HFF-Myc (cell line): ENCODE measurements around the gene HECW1.
"Not testable (repeated sequence)": the region's sequence is repeated elsewhere in the genome, so short reads cannot be mapped to it uniquely, and the experiment has no call there.

Source experiments
- DNase-seq: peaks from one replicate; pipeline ENCODE4 v3.0.0-alpha.2; 2011; ENCODE audit warnings: low read depth; ENCODE audit errors: extremely low read depth
- H3K4me3 ChIP-seq: replicated peaks from 2 replicates; pipeline ENCODE4 v1.5.1; 2011; ENCODE audit warnings: low read depth, mild to moderate bottlenecking, control low read depth, low read length
- TF ChIP-seq, protein P1 (sequence below): IDR thresholded peaks from 2 replicates; pipeline ENCODE4 v1.5.1; 2012; ENCODE audit warnings: mild to moderate bottlenecking, low read depth, low read length, control low read depth; ENCODE audit errors: missing control alignments

HECW1 gene

DNA sequence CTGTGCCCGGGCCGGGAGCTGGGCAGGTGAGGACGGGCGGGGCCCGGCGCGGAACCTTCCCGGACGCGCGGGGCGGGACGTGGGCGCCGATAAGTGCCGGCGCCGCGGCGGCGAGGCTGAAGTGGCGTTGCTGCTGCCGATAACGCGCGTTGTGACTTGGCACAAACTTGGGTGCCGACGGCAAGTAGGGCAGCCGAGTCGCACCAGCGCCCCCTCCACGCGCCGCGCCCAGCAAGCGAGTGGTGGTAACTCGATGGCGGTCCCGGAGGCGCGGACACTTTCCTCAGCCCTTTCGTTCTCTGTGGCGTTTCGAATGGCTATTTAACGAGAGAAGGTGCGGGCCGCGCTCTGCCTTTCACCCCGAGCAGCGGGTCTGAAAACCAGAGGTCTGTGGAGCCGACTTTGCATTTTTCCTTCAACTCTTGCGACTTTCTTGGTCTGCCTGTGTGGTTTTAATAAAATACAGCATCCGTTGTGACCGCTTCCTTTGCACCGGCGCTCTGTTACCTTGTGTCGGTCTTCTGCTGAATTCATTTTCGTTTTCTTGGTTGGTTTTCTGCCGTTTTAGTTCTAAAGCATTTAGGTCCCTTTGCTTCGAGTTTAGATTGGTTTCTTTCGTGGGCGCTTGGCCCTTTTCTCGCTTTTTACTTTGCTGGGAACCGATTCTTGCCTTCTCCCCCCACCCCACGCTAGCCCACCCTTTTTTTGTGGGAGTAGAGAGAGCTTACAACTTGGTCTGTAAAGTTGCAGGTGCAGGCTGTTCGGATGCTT, 471.2 kb downstream of the HECW1 start:
- TF ChIP-seq, protein P1, sequence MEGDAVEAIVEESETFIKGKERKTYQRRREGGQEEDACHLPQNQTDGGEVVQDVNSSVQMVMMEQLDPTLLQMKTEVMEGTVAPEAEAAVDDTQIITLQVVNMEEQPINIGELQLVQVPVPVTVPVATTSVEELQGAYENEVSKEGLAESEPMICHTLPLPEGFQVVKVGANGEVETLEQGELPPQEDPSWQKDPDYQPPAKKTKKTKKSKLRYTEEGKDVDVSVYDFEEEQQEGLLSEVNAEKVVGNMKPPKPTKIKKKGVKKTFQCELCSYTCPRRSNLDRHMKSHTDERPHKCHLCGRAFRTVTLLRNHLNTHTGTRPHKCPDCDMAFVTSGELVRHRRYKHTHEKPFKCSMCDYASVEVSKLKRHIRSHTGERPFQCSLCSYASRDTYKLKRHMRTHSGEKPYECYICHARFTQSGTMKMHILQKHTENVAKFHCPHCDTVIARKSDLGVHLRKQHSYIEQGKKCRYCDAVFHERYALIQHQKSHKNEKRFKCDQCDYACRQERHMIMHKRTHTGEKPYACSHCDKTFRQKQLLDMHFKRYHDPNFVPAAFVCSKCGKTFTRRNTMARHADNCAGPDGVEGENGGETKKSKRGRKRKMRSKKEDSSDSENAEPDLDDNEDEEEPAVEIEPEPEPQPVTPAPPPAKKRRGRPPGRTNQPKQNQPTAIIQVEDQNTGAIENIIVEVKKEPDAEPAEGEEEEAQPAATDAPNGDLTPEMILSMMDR: no peak
- no peak for DNase-seq
- H3K4me3 ChIP-seq: peak overlapping the region; percentile 85

DNA sequence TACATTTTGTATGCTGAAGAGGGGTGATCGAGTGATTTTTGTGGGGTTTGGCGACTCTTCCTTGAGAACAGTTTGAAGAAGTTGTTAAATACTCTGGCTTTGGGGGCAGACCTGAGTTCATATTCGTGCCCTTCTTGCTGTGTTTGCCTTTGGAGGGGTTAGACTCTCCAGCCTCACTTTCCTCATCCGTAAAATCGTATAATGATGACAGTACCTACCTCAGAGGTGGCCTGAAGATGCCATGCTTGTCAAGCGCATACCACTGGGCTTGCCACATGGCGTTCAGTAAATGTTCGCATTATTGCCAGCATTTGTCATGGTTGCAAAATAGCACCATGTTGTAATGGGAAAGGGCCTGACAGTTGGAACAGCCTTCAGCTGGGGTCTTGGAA, 471.7 kb downstream of the HECW1 start:
- DNase-seq: no peak
- TF ChIP-seq, protein P1: no peak
- peak overlapping the region; percentile 85 for H3K4me3 ChIP-seq

DNA sequence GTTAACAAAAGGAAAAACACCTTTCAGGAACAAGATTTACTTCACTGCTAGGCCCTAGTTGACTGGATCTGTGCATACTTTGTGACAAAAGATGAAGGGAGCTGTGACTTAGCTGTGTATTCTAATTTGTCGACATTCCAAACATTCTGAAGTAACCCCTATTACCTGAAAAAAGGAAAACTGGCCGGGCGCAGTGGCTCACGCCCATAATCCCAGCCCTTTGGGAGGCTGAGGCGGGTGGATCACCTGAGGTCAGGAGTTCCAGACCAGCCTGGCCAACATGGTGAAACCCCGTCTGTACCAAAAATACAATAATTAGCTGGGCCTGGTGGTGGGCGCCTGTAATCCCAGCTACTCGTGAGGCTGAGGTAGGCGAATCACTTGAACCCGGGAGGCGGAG, 472.3 kb downstream of the HECW1 start:
- peak overlapping the region; percentile 85 for H3K4me3 ChIP-seq
- not testable (repeated sequence) for DNase-seq

DNA sequence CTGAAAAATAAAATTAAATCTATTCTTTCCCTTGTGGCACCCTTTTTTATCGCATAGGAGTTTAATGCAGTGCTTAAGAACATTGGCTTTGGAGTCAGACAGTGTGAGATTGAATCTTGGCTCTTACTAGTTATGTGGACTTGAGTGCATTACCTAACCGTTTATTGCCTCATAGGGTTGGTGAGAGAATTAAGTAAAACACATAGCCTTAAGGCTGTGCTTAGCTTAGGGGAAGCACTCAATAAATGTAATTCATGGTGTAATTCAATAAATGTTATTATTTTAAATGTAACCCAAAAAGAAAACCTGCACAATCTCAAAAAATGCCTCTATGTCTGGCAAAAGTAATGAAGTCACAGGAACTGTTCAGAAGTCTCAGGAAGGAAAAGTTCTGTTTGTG, 473.1 kb downstream of the HECW1 start:
- TF ChIP-seq, protein P1: no peak
- no peak for DNase-seq
- H3K4me3 ChIP-seq: peak overlapping the region; percentile 85

DNA sequence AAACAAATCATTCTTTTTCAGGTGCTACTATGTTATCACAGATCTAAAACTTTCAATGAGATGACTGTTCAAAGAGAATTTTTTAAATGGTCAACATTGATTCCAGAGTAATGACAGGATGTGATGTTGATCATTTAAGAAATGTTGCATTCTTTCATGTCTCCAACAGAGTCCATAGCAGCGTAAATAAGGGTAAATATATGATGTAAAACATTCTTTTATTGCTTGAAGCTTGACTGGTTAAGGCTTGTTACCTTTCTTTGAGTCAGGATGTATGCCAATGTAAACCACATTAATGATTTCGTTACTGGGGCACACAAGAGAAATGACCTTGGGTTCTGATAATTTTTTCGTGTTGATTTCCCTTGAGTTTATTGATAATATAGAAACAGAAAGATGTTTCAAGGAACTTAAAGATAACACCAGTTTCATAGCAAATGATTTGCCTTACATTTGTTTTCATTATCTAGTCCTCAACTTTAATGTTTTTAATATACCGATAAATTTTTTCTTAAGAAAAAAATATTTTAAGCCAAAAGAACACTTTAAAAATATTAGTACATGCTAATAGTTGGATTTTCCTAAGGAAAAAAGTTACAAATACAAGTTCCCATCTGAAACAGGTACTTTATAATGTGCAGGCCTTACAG, 473.9 kb downstream of the HECW1 start:
- TF ChIP-seq, protein P1: no peak
- no peak for DNase-seq
- no peak overlapping the region; the same call in 1 of the 2 replicates for H3K4me3 ChIP-seq

DNA sequence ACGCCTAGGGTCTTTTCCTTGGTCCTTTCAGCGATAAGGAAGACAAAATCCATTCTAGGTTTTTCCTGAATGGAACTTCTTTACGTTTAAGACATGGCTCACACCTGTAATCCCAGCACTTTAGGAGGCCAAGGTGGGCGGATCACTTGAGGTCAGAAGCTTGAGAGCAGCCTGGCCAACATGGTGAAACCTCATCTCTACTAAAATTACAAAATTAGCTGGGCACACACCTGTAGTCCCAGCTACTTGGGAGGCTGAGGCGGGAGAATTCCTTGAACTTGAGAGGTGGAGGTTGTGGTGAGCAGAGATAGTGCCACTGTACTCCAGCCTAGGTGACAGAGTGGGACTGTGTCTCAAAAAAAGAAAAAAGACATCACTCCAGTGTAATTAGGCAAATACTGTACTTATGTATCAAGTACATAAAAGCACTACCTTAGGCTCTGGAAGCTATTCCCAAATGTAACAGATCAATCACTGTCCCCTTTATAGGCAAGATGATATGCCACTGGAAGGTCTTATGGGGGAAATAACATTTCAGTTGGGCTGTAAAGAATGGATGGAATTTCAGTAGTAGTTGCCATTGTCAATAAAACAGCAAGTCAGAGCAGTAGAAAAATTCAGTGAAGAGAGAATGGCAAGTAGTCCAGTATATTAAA, 476.2 kb downstream of the HECW1 start:
- no peak overlapping the region for H3K4me3 ChIP-seq
- no peak for DNase-seq
- TF ChIP-seq, protein P1: no peak

DNA sequence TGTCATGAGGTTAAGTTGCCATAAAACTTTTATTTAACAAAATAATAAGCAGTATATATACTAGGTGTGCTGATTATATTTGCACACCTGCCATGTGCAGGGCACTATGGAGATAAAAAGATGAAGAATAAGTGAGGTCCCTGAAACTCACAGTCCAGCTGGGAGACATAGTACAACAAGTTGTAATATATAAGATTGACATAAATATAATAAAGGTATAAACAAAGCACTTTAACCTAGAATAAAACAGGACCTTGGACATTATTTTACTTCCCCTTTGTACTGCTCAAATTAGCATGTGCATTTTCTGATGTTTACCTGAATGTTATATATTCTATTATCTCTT, 476.7 kb downstream of the HECW1 start:
- no peak for DNase-seq
- H3K4me3 ChIP-seq: no peak overlapping the region
- TF ChIP-seq, protein P1: no peak
